ENCODE measurements around the gene CSNK2A2.

The CSNK2A2 gene

DNA sequence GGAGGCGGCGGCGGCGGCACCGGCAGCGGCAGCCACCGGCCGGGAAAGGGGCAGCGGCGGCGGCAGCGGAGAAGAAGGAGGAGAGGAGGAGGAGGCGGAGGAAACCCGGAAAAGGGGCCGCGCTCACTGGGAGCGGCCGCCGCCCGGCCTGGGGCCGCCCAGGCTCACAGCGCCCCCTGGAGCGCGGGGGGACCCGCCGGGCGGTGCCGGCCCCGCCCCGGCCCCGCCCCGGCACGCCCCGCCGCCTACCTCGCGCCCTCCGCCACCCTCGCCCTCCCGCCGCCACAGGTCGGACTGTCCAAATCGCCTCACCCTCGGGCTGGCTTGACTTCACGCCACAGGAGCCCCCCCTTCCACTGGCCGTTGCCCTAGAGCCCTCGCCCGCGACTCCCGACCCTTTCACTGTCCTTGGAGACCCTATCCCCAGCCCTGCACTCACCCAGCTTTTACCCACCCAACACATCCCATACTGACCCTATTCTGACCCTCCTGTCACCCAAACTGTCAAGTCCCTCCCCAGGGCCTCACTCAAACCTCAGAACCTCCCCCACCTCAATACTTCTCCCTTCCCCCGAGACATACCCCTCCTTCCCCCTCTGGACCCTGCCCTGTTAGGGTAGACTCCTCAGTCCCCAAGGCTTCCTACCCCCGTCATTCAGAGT is at the start of gene CSNK2A2:
Gene CSNK2A2, minus strand, starts transcription at position 85 of the 662 bp plus-strand sequence. CDS start 370 bp downstream, outside the sequence.
- CTCF ChIA-PET: interaction anchor here (0.5 to 1.0 kb wide), 2 partner anchors 12 to 41 kb away, joined by 3 read pairs; no protein-coding TSS in a partner anchor
- DNase-seq (ENCODE audit: low spot score): peak; percentile 84
- TF ChIP-seq, protein P1, sequence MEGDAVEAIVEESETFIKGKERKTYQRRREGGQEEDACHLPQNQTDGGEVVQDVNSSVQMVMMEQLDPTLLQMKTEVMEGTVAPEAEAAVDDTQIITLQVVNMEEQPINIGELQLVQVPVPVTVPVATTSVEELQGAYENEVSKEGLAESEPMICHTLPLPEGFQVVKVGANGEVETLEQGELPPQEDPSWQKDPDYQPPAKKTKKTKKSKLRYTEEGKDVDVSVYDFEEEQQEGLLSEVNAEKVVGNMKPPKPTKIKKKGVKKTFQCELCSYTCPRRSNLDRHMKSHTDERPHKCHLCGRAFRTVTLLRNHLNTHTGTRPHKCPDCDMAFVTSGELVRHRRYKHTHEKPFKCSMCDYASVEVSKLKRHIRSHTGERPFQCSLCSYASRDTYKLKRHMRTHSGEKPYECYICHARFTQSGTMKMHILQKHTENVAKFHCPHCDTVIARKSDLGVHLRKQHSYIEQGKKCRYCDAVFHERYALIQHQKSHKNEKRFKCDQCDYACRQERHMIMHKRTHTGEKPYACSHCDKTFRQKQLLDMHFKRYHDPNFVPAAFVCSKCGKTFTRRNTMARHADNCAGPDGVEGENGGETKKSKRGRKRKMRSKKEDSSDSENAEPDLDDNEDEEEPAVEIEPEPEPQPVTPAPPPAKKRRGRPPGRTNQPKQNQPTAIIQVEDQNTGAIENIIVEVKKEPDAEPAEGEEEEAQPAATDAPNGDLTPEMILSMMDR (conservative IDR thresholded peaks at IDR 0.05; ENCODE audit: low read depth): peak; percentile 78
- peak within 1 kb of the TSS; percentile 55 for H3K27ac ChIP-seq
- POLR2A ChIA-PET (ENCODE audit: low non-redundant PET): no interaction called here

DNA sequence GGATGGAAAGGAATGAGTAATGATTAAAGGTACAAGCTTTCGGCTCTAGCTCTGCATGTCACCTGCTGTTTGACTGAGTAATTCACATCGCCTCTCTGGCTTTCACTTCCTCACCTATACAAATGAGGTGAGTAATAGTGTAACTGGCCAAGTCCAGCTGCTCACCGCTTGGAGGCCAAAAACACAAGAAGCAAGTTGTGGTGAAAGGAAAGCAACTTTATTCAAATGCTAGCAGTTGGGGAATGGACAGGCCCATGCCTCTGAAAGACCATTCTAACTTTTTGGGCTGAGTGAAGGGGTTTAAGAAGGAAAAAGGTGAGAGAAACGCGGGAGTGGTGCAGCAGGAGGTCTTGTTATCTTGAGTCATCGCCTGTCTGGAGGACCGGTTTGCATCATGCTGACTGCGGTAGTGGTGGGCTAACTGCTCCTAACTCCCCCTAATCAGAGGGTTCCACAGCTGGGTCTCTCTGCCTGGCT is 45.7 kb upstream of the CSNK2A2 start:
- POLR2A ChIA-PET (ENCODE audit: low non-redundant PET): no interaction called here
- TF ChIP-seq, protein P1 (conservative IDR thresholded peaks at IDR 0.05; ENCODE audit: low read depth): no peak
- peak; percentile 46 for DNase-seq (ENCODE audit: low spot score)
- CTCF ChIA-PET: interaction anchor here (0.5 to 0.6 kb wide), 2 partner anchors 39 to 272 kb away, joined by 3 read pairs; partner anchors contain the start of gene SETD6
- H3K27ac ChIP-seq: no peak overlapping the region

DNA sequence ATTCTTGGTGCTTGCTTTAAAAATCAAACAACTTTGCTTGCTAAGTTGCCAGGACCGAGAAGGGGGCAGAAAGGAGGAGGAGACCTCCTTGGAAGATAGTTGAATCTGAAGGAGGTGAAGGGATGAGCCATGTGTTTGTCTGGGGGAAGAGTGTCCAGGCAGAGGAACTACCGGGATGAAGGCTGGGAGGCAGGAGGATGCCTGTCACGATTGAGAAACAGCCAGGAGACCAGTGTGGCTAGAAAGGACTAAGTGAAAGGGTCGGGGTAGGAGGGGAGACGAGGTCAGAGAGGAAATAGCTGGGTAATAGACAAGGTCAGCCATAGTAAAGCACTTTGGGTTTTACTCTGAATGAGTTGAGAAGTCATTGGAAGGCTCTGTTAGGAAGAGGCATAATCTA is 38.9 kb upstream of the CSNK2A2 start:
- DNase-seq (ENCODE audit: low spot score): no peak
- CTCF ChIA-PET: no interaction called here
- POLR2A ChIA-PET (ENCODE audit: low non-redundant PET): interaction anchor here (0.7 kb wide), 1 partner anchor 135 kb away, joined by 3 read pairs; no protein-coding TSS in a partner anchor
- no peak overlapping the region for H3K27ac ChIP-seq
- TF ChIP-seq, protein P1 (conservative IDR thresholded peaks at IDR 0.05; ENCODE audit: low read depth): no peak

DNA sequence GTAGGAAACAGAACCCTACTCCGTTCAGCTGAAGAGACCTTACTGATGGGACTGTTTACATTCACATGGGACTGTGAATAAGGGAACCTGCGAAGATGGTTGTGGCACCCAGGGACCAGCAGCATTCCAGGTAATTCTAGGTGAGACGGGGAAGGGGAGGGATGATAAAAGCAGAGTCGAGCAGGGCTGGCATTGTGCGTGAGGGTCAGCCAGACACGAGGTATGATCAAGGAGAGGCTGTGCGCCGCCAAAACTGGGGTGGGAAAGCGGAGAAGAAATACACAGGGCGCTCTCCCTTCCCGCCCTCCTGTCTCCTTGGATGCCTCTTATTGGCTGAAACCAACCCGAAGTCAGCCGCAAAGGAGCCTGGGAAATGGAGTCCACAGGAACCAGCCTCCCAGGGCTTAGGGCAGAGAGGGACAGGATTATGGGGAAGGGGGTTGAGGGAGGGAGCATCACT is 38.4 kb upstream of the CSNK2A2 start:
- TF ChIP-seq, protein P1 (conservative IDR thresholded peaks at IDR 0.05; ENCODE audit: low read depth): no peak
- H3K27ac ChIP-seq: no peak overlapping the region
- peak; percentile 76 for DNase-seq (ENCODE audit: low spot score)
- POLR2A ChIA-PET (ENCODE audit: low non-redundant PET): no interaction called here
- CTCF ChIA-PET: no interaction called here

DNA sequence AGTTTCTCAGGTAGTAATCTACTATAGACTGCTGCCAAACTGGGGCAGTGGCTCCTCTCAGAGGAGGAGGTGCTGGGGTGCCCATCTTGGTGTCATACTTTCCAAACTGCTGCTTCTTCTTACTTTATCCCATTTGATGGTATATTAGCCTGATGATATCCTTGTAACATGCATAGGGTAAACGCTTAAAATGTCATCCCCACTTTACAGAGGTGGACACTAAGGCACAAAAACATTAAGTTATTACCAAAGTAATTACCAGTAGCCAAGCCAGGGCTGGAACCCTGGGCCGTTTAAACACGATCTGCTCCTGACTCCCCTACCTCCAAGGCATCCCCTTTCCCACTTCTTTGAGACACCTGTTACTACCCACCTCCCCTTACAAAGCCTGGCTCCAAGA is 37.8 kb upstream of the CSNK2A2 start:
- CTCF ChIA-PET: no interaction called here
- DNase-seq (ENCODE audit: low spot score): no peak

DNA sequence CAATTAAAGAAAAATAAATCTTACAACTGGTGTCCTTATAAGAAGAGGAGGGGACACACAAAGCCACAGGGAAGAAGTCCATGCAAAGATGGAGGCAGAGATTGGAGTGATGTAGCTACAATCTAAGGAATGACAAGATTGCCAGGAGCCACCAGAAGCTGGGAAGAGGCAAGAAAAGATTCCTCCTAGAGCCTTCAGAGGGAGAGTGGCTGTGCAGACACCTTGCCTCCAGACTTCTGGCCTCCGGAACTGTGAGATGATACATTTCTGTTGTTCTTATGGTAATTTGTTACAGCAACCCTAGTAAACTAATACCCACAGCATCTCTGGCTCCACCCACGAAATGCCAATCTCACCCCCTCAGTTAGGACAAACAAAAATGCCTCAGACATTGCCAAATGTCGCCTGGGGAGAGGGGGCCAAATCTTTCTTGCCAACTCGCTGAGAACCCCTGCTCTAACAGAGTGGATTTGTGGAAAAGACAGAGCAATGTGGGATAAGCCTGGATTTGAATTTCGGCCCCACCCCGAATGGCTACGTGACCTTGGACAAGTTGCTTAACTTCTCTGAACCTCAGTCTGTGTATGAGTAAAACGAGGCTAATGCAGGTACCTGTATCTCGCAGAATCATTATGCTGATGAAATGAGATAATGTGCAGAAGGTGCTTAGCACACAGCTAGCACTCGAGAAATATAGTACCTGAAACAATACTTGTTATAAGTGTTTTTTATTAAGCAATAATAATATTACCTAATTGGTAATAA is 37.1 kb upstream of the CSNK2A2 start:
- H3K27ac ChIP-seq: no peak overlapping the region
- TF ChIP-seq, protein P1 (conservative IDR thresholded peaks at IDR 0.05; ENCODE audit: low read depth): no peak
- CTCF ChIA-PET: no interaction called here
- no peak for DNase-seq (ENCODE audit: low spot score)
- POLR2A ChIA-PET (ENCODE audit: low non-redundant PET): no interaction called here

More for the DNA sequence above, 37.8 kb upstream of the CSNK2A2 start:
- H3K27ac ChIP-seq: no peak overlapping the region
- POLR2A ChIA-PET (ENCODE audit: low non-redundant PET): no interaction called here
- TF ChIP-seq, protein P1 (conservative IDR thresholded peaks at IDR 0.05; ENCODE audit: low read depth): no peak
